RWPE1 (cell line): ENCODE results near the gene UGT2B7.
"Not testable (repeated sequence)": the region's sequence is repeated elsewhere in the genome, so short reads cannot be mapped to it uniquely, and the experiment has no call there.

Experiments used
- CTCF ChIA-PET: fragments of 350-600 bp; sonication (Branson Sonifier 250); formaldehyde crosslinking; extraction: SDS; loops from one replicate; lab custom pipeline; 2021; lab: Yijun Ruan, JAX
- POLR2A ChIA-PET: fragments of 400-600 bp; formaldehyde crosslinking; extraction: SDS; loops from one replicate; lab custom pipeline; 2020; ENCODE audit warnings: antibody characterized with exemption; ENCODE audit not compliant: low non-redundant PET; lab: Yijun Ruan, JAX
- DNase-seq: peaks from one replicate; pipeline ENCODE4 v3.0.0; 2012; ENCODE audit warnings: low spot score
- H3K27ac ChIP-seq: fragments of 450-650 bp; 2 replicates; pipeline ENCODE4 v1.5.1; 2017
- TF ChIP-seq, protein P1 (sequence below): fragments of 450-650 bp; conservative IDR thresholded peaks from 2 replicates; pipeline ENCODE4 v1.5.1; 2017; ENCODE audit warnings: low read depth, mild to moderate bottlenecking

Gene UGT2B7

GRCh38 chr4:69095301-69095731, 958 bp upstream of the UGT2B7 start:
- TF ChIP-seq, protein P1, sequence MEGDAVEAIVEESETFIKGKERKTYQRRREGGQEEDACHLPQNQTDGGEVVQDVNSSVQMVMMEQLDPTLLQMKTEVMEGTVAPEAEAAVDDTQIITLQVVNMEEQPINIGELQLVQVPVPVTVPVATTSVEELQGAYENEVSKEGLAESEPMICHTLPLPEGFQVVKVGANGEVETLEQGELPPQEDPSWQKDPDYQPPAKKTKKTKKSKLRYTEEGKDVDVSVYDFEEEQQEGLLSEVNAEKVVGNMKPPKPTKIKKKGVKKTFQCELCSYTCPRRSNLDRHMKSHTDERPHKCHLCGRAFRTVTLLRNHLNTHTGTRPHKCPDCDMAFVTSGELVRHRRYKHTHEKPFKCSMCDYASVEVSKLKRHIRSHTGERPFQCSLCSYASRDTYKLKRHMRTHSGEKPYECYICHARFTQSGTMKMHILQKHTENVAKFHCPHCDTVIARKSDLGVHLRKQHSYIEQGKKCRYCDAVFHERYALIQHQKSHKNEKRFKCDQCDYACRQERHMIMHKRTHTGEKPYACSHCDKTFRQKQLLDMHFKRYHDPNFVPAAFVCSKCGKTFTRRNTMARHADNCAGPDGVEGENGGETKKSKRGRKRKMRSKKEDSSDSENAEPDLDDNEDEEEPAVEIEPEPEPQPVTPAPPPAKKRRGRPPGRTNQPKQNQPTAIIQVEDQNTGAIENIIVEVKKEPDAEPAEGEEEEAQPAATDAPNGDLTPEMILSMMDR, result no peak
- no peak overlapping the region for H3K27ac ChIP-seq
- CTCF ChIA-PET, result no interaction called here
- POLR2A ChIA-PET, result no interaction called here
- peak; percentile 59 for DNase-seq

GRCh38 chr4:69096810-69097209, 536 bp downstream of the UGT2B7 start:
- CTCF ChIA-PET, result interaction anchor here (0.8 kb wide), 1 partner anchor 1254 kb away, joined by 4 read pairs; no protein-coding TSS in a partner anchor
- TF ChIP-seq, protein P1, result no peak
- H3K27ac ChIP-seq, result no peak overlapping the region
- POLR2A ChIA-PET, result interaction anchor here (0.6 kb wide), 1 partner anchor 52 kb away, joined by 3 read pairs; no protein-coding TSS in a partner anchor
- DNase-seq, result no peak

DNA sequence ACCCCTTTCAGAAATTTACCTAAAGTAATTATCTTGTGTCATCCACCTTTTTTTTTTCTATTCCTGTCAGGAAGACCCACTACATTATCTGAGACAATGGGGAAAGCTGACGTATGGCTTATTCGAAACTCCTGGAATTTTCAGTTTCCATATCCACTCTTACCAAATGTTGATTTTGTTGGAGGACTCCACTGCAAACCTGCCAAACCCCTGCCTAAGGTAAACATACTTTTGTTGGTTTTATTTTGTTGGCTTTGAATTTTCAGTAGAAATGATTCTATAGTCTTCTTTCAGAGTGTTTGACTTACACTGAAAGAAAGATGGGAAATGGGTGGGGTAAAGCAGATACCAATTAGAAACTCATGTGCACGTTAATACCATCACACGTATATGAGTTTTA, 2.2 kb downstream of the UGT2B7 start:
- TF ChIP-seq, protein P1, result no peak
- no peak for DNase-seq
- H3K27ac ChIP-seq, result no peak overlapping the region
- POLR2A ChIA-PET, result no interaction called here
- CTCF ChIA-PET, result interaction anchor here (0.6 kb wide), 1 partner anchor 72 kb away, joined by 3 read pairs; no protein-coding TSS in a partner anchor

GRCh38 chr4:69099910-69100309, 3.6 kb downstream of the UGT2B7 start:
- CTCF ChIA-PET, result interaction anchor here (0.6 kb wide), 1 partner anchor 22 kb away, joined by 3 read pairs; no protein-coding TSS in a partner anchor
- POLR2A ChIA-PET, result no interaction called here
- TF ChIP-seq, protein P1, result no peak
- no peak for DNase-seq
- no peak overlapping the region for H3K27ac ChIP-seq

- H3K27ac ChIP-seq, POLR2A ChIA-PET, DNase-seq: not testable (repeated sequence)
- CTCF ChIA-PET, result interaction anchor here (0.6 kb wide), 1 partner anchor 604 kb away, joined by 3 read pairs; no protein-coding TSS in a partner anchor
Observed at GRCh38 chr4:69102668-69103067, 6.4 kb downstream of the UGT2B7 start.

DNA sequence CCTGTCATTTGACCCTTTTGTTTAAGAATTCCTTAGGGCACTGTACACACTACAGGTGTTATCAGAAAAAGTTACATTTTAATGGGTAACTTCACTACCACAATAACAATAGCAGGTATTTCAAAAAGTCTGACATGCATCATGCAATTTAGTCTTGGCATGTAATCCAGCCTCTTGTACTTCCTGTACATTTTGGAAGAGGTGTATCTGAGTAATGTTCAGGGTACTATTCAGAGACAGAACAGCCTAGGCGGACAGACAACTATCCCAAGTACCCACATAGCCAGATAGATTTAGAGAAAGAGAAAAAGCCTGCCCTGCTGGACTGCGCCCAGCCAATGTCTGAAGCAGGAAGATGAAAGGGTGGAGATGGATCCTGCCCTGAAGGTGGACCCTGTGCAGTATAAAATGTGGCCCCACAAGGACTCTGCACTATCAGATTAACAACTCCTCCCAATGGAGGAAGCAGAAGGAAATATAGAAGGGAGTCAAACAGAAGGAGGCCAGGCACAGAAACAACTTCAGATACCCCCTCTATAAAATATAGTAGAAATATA, 8.5 kb downstream of the UGT2B7 start:
- ChIA-PET CTCF (no interaction called here), POLR2A (no interaction called here)
- DNase-seq, result no peak
- H3K27ac ChIP-seq, result no peak overlapping the region
- TF ChIP-seq, protein P1, result no peak

GRCh38 chr4:69115151-69115850, 19.0 kb downstream of the UGT2B7 start:
- H3K27ac ChIP-seq, CTCF ChIA-PET, DNase-seq, POLR2A ChIA-PET: not testable (repeated sequence)
